Measurements from ENCODE around the gene CDH22.

Gene CDH22

GRCh38 chr20:46151936-46152335 is 156.4 kb downstream of the CDH22 start:
- TF ChIP-seq NFIC (IDR thresholded peaks at IDR 0.05) = no peak
- TF ChIP-seq TCF12 (IDR thresholded peaks at IDR 0.05; ENCODE audit: low read depth) = no peak
- no peak for TF ChIP-seq USF1 (IDR thresholded peaks at IDR 0.05)
- no peak for TF ChIP-seq TAF1 (IDR thresholded peaks at IDR 0.05; ENCODE audit: low read depth)
- TF ChIP-seq EGR1 (IDR thresholded peaks at IDR 0.05) = no peak
- no peak for TF ChIP-seq RAD21 (IDR thresholded peaks at IDR 0.05; ENCODE audit: low read depth)
- TF ChIP-seq MAX (IDR thresholded peaks at IDR 0.05) = no peak
- no peak for TF ChIP-seq ZBTB7A (IDR thresholded peaks at IDR 0.05; ENCODE audit: low read depth)
- TF ChIP-seq REST (IDR thresholded peaks at IDR 0.05; ENCODE audit: low read depth) = no peak
- no peak for TF ChIP-seq CREB1 (IDR thresholded peaks at IDR 0.05; ENCODE audit: low read depth)
- no peak for TF ChIP-seq FOXM1 (IDR thresholded peaks at IDR 0.05; ENCODE audit: borderline replicate concordance, low read depth)
- no peak for TF ChIP-seq YY1 (IDR thresholded peaks at IDR 0.05; ENCODE audit: low read depth)
- no peak for TF ChIP-seq EP300 (IDR thresholded peaks at IDR 0.05; ENCODE audit: borderline replicate concordance)
- TF ChIP-seq TEAD4 (IDR thresholded peaks at IDR 0.05) = no peak
- no peak for TF ChIP-seq CEBPB (IDR thresholded peaks at IDR 0.05)

- TF ChIP-seq TEAD4 (IDR thresholded peaks at IDR 0.05) = no peak
- TF ChIP-seq MAX (IDR thresholded peaks at IDR 0.05) = no peak
- no peak for TF ChIP-seq CEBPB (IDR thresholded peaks at IDR 0.05)
- TF ChIP-seq ZBTB7A (IDR thresholded peaks at IDR 0.05; ENCODE audit: low read depth) = no peak
- TF ChIP-seq CREB1 (IDR thresholded peaks at IDR 0.05; ENCODE audit: low read depth) = no peak
- no peak for TF ChIP-seq REST (IDR thresholded peaks at IDR 0.05; ENCODE audit: low read depth)
- TF ChIP-seq TAF1 (IDR thresholded peaks at IDR 0.05; ENCODE audit: low read depth) = no peak
- TF ChIP-seq EGR1 (IDR thresholded peaks at IDR 0.05) = no peak
- no peak for TF ChIP-seq EP300 (IDR thresholded peaks at IDR 0.05; ENCODE audit: borderline replicate concordance)
- no peak for TF ChIP-seq TCF12 (IDR thresholded peaks at IDR 0.05; ENCODE audit: low read depth)
- no peak for TF ChIP-seq NFIC (IDR thresholded peaks at IDR 0.05)
- TF ChIP-seq YY1 (IDR thresholded peaks at IDR 0.05; ENCODE audit: low read depth) = no peak
- no peak for TF ChIP-seq USF1 (IDR thresholded peaks at IDR 0.05)
- no peak for TF ChIP-seq FOXM1 (IDR thresholded peaks at IDR 0.05; ENCODE audit: borderline replicate concordance, low read depth)
- no peak for TF ChIP-seq RAD21 (IDR thresholded peaks at IDR 0.05; ENCODE audit: low read depth)
Observed at GRCh38 chr20:46150943-46151342, 157.4 kb downstream of the CDH22 start.

- TF ChIP-seq YY1 (IDR thresholded peaks at IDR 0.05; ENCODE audit: low read depth) (no peak), ZBTB7A (IDR thresholded peaks at IDR 0.05; ENCODE audit: low read depth) (no peak), EP300 (IDR thresholded peaks at IDR 0.05; ENCODE audit: borderline replicate concordance) (no peak), NFIC (IDR thresholded peaks at IDR 0.05) (no peak), EGR1 (IDR thresholded peaks at IDR 0.05) (no peak), TAF1 (IDR thresholded peaks at IDR 0.05; ENCODE audit: low read depth) (no peak), MAX (IDR thresholded peaks at IDR 0.05) (no peak), CREB1 (IDR thresholded peaks at IDR 0.05; ENCODE audit: low read depth) (no peak), RAD21 (IDR thresholded peaks at IDR 0.05; ENCODE audit: low read depth) (no peak), TCF12 (IDR thresholded peaks at IDR 0.05; ENCODE audit: low read depth) (no peak), USF1 (IDR thresholded peaks at IDR 0.05) (no peak), FOXM1 (IDR thresholded peaks at IDR 0.05; ENCODE audit: borderline replicate concordance, low read depth) (no peak), CEBPB (IDR thresholded peaks at IDR 0.05) (no peak), REST (IDR thresholded peaks at IDR 0.05; ENCODE audit: low read depth) (no peak), TEAD4 (IDR thresholded peaks at IDR 0.05) (no peak)
Observed at GRCh38 chr20:46148313-46149208, 159.7 kb downstream of the CDH22 start.
